CD4-positive, CD25-positive, alpha-beta regulatory T cell (primary cell): ENCODE data around the gene COPS7A. TPM values are rescaled to one million over a fixed set of nuclear protein-coding genes. Genes with fewer than 3 reads are reported as not detected.

Experiments used
- ATAC-seq, 2 donors: fragments of 150-1000 bp; cut with Tn5 transposase; one replicate each; pipeline ENCODE4 v1.10.0; 2021; ENCODE audit warnings: low read depth in 2 of 2, moderate number of reproducible peaks in 2 of 2, moderate library complexity in 1 of 2
- DNase-seq, 3 donors: peaks; one replicate each; pipeline versions ENCODE4 v3.0.0 to v3.0.0-alpha.2; 2012 to 2022; ENCODE audit warnings: mixed read lengths in 1 of 3
- H3K27ac ChIP-seq: one replicate; pipeline ENCODE4 v1.7.0; 2013; ENCODE audit warnings: mild to moderate bottlenecking, low read length; ENCODE audit not compliant: insufficient read depth, poor library complexity, severe bottlenecking
- H3K27me3 ChIP-seq: one replicate; pipeline ENCODE4 v1.7.0; 2013; ENCODE audit warnings: low read length; ENCODE audit not compliant: control insufficient read depth, insufficient read depth
- H3K36me3 ChIP-seq: one replicate; pipeline ENCODE4 v1.7.0; 2013; ENCODE audit warnings: mild to moderate bottlenecking, low read length, moderate library complexity; ENCODE audit not compliant: control insufficient read depth, insufficient read depth
- H3K4me1 ChIP-seq: 2 replicates; pipeline ENCODE4 v1.7.0; 2013; ENCODE audit warnings: mild to moderate bottlenecking, low read length; ENCODE audit not compliant: insufficient read depth, control insufficient read depth, poor library complexity, severe bottlenecking
- H3K4me3 ChIP-seq: one replicate; pipeline ENCODE4 v1.7.0; 2013; ENCODE audit warnings: low read depth, mild to moderate bottlenecking, low read length, moderate library complexity
- H3K9me3 ChIP-seq, 2 experiments: 1 replicate in 1 of 2; 2 replicates in 1 of 2; pipeline ENCODE4 v1.7.0; 2013; ENCODE audit warnings: low read length in 2 of 2, mild to moderate bottlenecking in 1 of 2, moderate library complexity in 1 of 2; ENCODE audit not compliant: control insufficient read depth in 2 of 2
- H3K27ac Mint-ChIP-seq, 3 donors: one replicate each; pipeline ENCODE4 v1.8.0; 2020 to 2022; ENCODE audit warnings: mild to moderate bottlenecking in 3 of 3, mixed read lengths in 3 of 3, moderate library complexity in 2 of 3
- H3K27me3 Mint-ChIP-seq: one replicate; pipeline ENCODE4 v1.8.0; 2022; ENCODE audit warnings: mild to moderate bottlenecking, mixed read lengths
- H3K36me3 Mint-ChIP-seq: one replicate; pipeline ENCODE4 v1.8.0; 2020; ENCODE audit warnings: mixed read lengths
- H3K4me1 Mint-ChIP-seq, 4 donors: one replicate each; pipeline ENCODE4 v1.8.0; 2020 to 2022; ENCODE audit warnings: mixed read lengths in 4 of 4, mild to moderate bottlenecking in 1 of 4
- H3K4me3 Mint-ChIP-seq, 4 donors: one replicate each; pipeline ENCODE4 v1.8.0; 2020 to 2022; ENCODE audit warnings: mild to moderate bottlenecking in 4 of 4, mixed read lengths in 4 of 4, moderate library complexity in 3 of 4
- H3K9me3 Mint-ChIP-seq, 7 donors: one replicate each; pipeline ENCODE4 v1.8.0; 2020 to 2022; ENCODE audit warnings: mixed read lengths in 7 of 7, mild to moderate bottlenecking in 3 of 7, moderate library complexity in 2 of 7
- polyA plus RNA-seq, 4 donors: library from polyadenylated mRNA; unstranded; fragments of 300-500 nt; fragmentation: Illumina TruSeq; gene quantifications; one replicate each; pipeline ENCODE4 v1.2.3, GENCODE V29; 2021
- total RNA-seq: library from RNA; stranded (reverse); gene quantifications from one replicate; pipeline ENCODE4 v1.2.3, GENCODE V29; 2022

The COPS7A gene
- total and polyA plus RNA-seq, 5 donors from 2014 or later = 20.7 to 48.4 (median 41.3) TPM

DNA sequence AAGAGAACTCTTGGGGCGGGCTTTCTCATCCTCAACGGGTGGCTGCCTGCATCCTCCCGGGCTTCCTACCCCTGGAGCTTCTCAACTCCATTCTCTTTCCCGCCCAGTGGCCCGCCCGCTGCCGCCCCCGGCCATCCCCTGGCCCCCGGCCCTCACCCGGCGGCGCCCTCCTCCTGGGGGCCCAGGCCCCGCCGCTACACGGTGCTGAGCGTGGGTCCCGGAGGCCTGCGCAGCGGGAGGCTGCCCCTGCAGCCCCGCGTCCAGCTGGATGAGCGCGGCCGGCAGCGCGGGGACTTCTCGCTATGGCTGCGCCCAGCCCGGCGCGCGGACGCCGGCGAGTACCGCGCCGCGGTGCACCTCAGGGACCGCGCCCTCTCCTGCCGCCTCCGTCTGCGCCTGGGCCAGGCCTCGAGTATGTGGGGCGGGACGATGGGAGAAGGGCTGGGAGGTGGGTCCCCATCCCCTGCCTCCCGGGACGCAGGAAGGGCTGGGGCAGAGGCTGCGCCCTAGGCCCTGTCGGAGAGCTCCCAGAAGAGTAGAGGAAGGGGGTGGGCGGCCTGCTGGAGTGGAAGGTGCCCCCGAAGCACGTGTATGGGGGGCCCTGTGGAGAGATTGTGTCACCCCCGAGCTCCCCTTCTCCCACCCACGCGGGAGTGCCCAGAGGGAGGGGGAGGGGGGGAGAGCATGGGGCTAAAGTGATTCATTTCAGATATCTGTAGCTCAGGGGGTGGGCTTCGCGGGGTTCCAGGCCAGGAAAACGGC, 49.9 kb downstream of the COPS7A start:
- DNase-seq = no peak
- Histone ChIP-seq H3K36me3 (no peaks in the 10 kb centered on the region), H3K27me3 (peaks cover 14% of the 10 kb centered on the region), H3K4me3 (no peak overlapping the region), H3K27ac (no peak overlapping the region), H3K4me1 (peaks cover 50% of the 10 kb centered on the region), H3K9me3 (no peaks in the 10 kb centered on the region)
- Mint-ChIP-seq H3K4me3 (peak overlapping the region in 3 of 4 donors; percentile 78 to 82 (median 81)), H3K4me1 (peaks cover 0 to 56% (median 16%) of the 10 kb centered on the region in 4 donors), H3K36me3 (no peaks in the 10 kb centered on the region), H3K9me3 (no peaks in the 10 kb centered on the region), H3K27ac (peak overlapping the region in 1 of 3 donors; percentile 79), H3K27me3 (peaks cover 42% of the 10 kb centered on the region)
- peak in 1 of 2 donors; percentile 21 for ATAC-seq

- H3K27me3 Mint-ChIP-seq = peaks cover 36% of the 10 kb centered on the region
- no peak for DNase-seq
- H3K9me3 Mint-ChIP-seq = no peaks in the 10 kb centered on the region
- H3K36me3 Mint-ChIP-seq = no peaks in the 10 kb centered on the region
- peaks cover 0 to 62% (median 20%) of the 10 kb centered on the region in 4 donors for H3K4me1 Mint-ChIP-seq
- Histone ChIP-seq H3K4me3 (no peak overlapping the region), H3K36me3 (no peaks in the 10 kb centered on the region), H3K27me3 (peaks cover 14% of the 10 kb centered on the region), H3K9me3 (no peaks in the 10 kb centered on the region), H3K27ac (no peak overlapping the region), H3K4me1 (peaks cover 56% of the 10 kb centered on the region)
- ATAC-seq = no peak
- peak overlapping the region; percentile 78 to 83 (median 82) for H3K4me3 Mint-ChIP-seq
- H3K27ac Mint-ChIP-seq = peak overlapping the region; percentile 67 to 86 (median 79)
These were observed 50.7 kb downstream of the COPS7A start for GRCh38 chr12:6774499-6775062.

DNA sequence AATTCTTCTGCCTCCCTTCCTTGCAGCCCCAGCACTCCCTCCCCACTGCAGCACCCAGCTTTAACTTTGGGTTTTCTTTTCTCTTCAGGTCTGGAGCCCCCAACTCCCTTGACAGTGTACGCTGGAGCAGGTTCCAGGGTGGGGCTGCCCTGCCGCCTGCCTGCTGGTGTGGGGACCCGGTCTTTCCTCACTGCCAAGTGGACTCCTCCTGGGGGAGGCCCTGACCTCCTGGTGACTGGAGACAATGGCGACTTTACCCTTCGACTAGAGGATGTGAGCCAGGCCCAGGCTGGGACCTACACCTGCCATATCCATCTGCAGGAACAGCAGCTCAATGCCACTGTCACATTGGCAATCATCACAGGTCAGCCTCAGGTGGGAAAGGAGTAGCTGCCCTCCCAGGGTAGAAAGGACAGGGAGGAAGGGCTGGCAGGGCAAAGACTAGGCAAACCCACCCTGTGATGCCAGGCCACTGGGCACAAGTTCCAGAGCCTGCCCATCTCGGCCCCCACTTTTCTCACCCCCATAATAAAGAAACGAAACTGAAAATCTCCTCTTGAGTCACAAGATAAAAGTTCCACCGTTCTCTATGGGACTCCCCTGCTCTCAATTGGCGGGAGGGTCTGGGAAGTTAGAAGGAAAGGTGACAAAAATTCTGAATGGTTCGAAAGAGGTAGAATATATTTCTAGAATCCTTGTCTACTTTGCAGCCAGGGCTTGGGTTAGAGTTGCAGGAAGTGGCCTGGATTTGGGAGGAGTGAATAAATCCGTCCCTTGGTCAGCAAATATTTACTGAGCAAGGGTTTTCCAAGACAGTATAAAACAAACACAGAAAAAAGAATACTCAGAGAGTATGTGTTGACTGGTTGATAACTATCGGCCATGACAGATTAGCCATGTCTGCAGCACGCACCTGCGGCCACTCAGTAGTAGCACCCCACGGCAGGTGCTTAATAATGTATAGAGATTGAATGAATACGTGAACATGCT, 51.6 kb downstream of the COPS7A start:
- DNase-seq (no peak), ATAC-seq (no peak)
- H3K4me3 Mint-ChIP-seq = peak overlapping the region in 3 of 4 donors; percentile 78 to 83 (median 82)
- H3K4me1 ChIP-seq = peaks cover 59% of the 10 kb centered on the region
- peak overlapping the region; percentile 14 for H3K27ac ChIP-seq
- peaks cover 36% of the 10 kb centered on the region for H3K27me3 Mint-ChIP-seq
- H3K9me3 Mint-ChIP-seq = no peaks in the 10 kb centered on the region
- no peaks in the 10 kb centered on the region for H3K36me3 Mint-ChIP-seq
- H3K27me3 ChIP-seq = peaks cover 14% of the 10 kb centered on the region
- H3K9me3 ChIP-seq = no peaks in the 10 kb centered on the region
- H3K4me3 ChIP-seq = no peak overlapping the region
- peak overlapping the region in 2 of 3 donors; percentile 67 to 79 for H3K27ac Mint-ChIP-seq
- H3K4me1 Mint-ChIP-seq = peaks cover 0 to 70% (median 20%) of the 10 kb centered on the region in 4 donors
- H3K36me3 ChIP-seq = no peaks in the 10 kb centered on the region

GRCh38 chr12:6777386-6777785, 53.5 kb downstream of the COPS7A start:
- H3K4me3 ChIP-seq = no peak overlapping the region
- peaks cover 14% of the 10 kb centered on the region for H3K27me3 ChIP-seq
- Mint-ChIP-seq H3K36me3 (no peaks in the 10 kb centered on the region), H3K27ac (no peak overlapping the region), H3K9me3 (no peaks in the 10 kb centered on the region), H3K4me1 (peaks cover 0 to 66% (median 19%) of the 10 kb centered on the region in 4 donors), H3K27me3 (peaks cover 30% of the 10 kb centered on the region), H3K4me3 (no peak overlapping the region)
- H3K9me3 ChIP-seq = no peaks in the 10 kb centered on the region
- no peak overlapping the region for H3K27ac ChIP-seq
- H3K4me1 ChIP-seq = peaks cover 49% of the 10 kb centered on the region
- H3K36me3 ChIP-seq = no peaks in the 10 kb centered on the region
- DNase-seq = no peak
- ATAC-seq = no peak

DNA sequence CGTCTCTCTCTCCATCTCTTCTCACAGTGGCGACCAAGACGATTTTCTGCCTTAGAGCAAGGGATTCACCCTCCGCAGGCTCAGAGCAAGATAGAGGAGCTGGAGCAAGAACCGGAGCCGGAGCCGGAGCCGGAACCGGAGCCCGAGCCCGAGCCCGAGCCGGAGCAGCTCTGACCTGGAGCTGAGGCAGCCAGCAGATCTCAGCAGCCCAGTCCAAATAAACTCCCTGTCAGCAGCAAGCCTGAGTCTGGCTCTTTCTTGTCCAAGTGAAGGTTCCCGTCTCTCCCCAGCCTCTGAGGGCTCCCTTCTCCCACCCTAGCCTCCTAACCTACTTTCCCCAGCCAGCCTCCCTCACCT, 54.3 kb downstream of the COPS7A start:
- DNase-seq (no peak), ATAC-seq (no peak)
- H3K27ac ChIP-seq = no peak overlapping the region
- H3K4me3 ChIP-seq = peak overlapping the region; percentile 37
- Mint-ChIP-seq H3K27me3 (peaks cover 24% of the 10 kb centered on the region), H3K36me3 (no peaks in the 10 kb centered on the region), H3K4me1 (peaks cover 0 to 62% (median 19%) of the 10 kb centered on the region in 4 donors), H3K27ac (peak overlapping the region in 2 of 3 donors; percentile 69 to 95), H3K4me3 (peak overlapping the region; percentile 62 to 95 (median 84)), H3K9me3 (no peaks in the 10 kb centered on the region)
- H3K9me3 ChIP-seq = no peaks in the 10 kb centered on the region
- H3K4me1 ChIP-seq = peaks cover 41% of the 10 kb centered on the region
- no peaks in the 10 kb centered on the region for H3K36me3 ChIP-seq
- H3K27me3 ChIP-seq = peaks cover 11% of the 10 kb centered on the region

- Mint-ChIP-seq H3K4me3 (peak overlapping the region; percentile 66 to 95 (median 84)), H3K9me3 (no peaks in the 10 kb centered on the region), H3K27me3 (peaks cover 22% of the 10 kb centered on the region), H3K4me1 (peaks cover 0 to 65% (median 22%) of the 10 kb centered on the region in 4 donors), H3K36me3 (no peaks in the 10 kb centered on the region), H3K27ac (peak overlapping the region; percentile 64 to 95 (median 69))
- peak; percentile 87 to 88 for ATAC-seq
- Histone ChIP-seq H3K27ac (peak overlapping the region; percentile 17), H3K4me3 (peak overlapping the region; percentile 37), H3K27me3 (peaks cover 11% of the 10 kb centered on the region), H3K9me3 (no peaks in the 10 kb centered on the region), H3K4me1 (peaks cover 34% of the 10 kb centered on the region), H3K36me3 (no peaks in the 10 kb centered on the region)
- DNase-seq = peak; percentile 83 to 89 (median 86)
These were observed 55.0 kb downstream of the COPS7A start for GRCh38 chr12:6778574-6779550.
